MG63 (cell line): ENCODE data around the gene TYMS. TPM values are rescaled to one million over a fixed set of nuclear protein-coding genes. Genes with fewer than 3 reads are reported as not detected.

Experiments used
- DNase-seq: peaks from one replicate; pipeline ENCODE4 v3.0.0-alpha.2; 2020
- H3K27me3 ChIP-seq: fragments of 250-450 bp; sonication (Bioruptor Pico); 2 replicates; pipeline ENCODE4 v1.5.1; 2020; ENCODE audit warnings: mild to moderate bottlenecking, moderate library complexity
- H3K36me3 ChIP-seq: fragments of 250-450 bp; sonication (Bioruptor Pico); 2 replicates; pipeline ENCODE4 v1.5.1; 2020; ENCODE audit warnings: mild to moderate bottlenecking, moderate library complexity
- H3K4me3 ChIP-seq: fragments of 250-450 bp; sonication (Bioruptor Pico); 2 replicates; pipeline ENCODE4 v1.5.1; 2020; ENCODE audit warnings: mild to moderate bottlenecking, moderate library complexity
- H3K9me3 ChIP-seq: fragments of 250-450 bp; sonication (Bioruptor Pico); 2 replicates; pipeline ENCODE4 v1.5.1; 2020; ENCODE audit warnings: mild to moderate bottlenecking, moderate library complexity
- total RNA-seq: library from RNA; depleted of rRNA; stranded (reverse); fragments of >200 nt; shearing (Covaris generic); gene quantifications from 2 replicates; pipeline ENCODE4 v1.2.3, GENCODE V29; 2014; ENCODE audit warnings: low replicate concordance; rRNA removed

The TYMS gene
- total RNA-seq, 1 experiment from 2014 or later, result 57.0 TPM

GRCh38 chr18:712401-713134, 55.1 kb downstream of the TYMS start, which contains the start of gene ENOSF1:
TSS of gene ENOSF1 (minus strand) at chr18:712630. CDS start at chr18:712587, 43 bp downstream.
- peak; percentile 73 for DNase-seq
- peak within 1 kb of the TSS; percentile 66 for H3K4me3 ChIP-seq

GRCh38 chr18:713135-713490, 55.7 kb downstream of the TYMS start:
- peaks cover 6% of the 10 kb centered on the region; the same call in 1 of the 2 replicates for H3K9me3 ChIP-seq
- no peak overlapping the region for H3K4me3 ChIP-seq
- no peak for DNase-seq
- no peaks in the 10 kb centered on the region; the same call in 1 of the 2 replicates for H3K36me3 ChIP-seq
- H3K27me3 ChIP-seq, result no peaks in the 10 kb centered on the region

More at GRCh38 chr18:712401-713134, 55.1 kb downstream of the TYMS start, which contains the start of gene ENOSF1:
- Histone ChIP-seq H3K36me3 (no peaks in the 10 kb centered on the region), H3K27me3 (no peaks in the 10 kb centered on the region), H3K9me3 (peaks cover 6% of the 10 kb centered on the region; the same call in 1 of the 2 replicates)

- no peak overlapping the region for H3K4me3 ChIP-seq
- peaks cover 6% of the 10 kb centered on the region; the same call in 1 of the 2 replicates for H3K9me3 ChIP-seq
- DNase-seq, result peak; percentile 66
Observed at GRCh38 chr18:715626-716025, 58.2 kb downstream of the TYMS start.

GRCh38 chr18:717003-717402, 59.5 kb downstream of the TYMS start:
- no peak for DNase-seq
- no peaks in the 10 kb centered on the region for H3K27me3 ChIP-seq
- H3K36me3 ChIP-seq, result no peaks in the 10 kb centered on the region; the same call in 1 of the 2 replicates
- no peak overlapping the region for H3K4me3 ChIP-seq
- H3K9me3 ChIP-seq, result peaks cover 6% of the 10 kb centered on the region; the same call in 1 of the 2 replicates

More at GRCh38 chr18:715626-716025, 58.2 kb downstream of the TYMS start:
- Histone ChIP-seq H3K36me3 (no peaks in the 10 kb centered on the region; the same call in 1 of the 2 replicates), H3K27me3 (no peaks in the 10 kb centered on the region)

Other genes with a start within 250 kb of the TYMS start
- 27.4 and 28.2 TPM in 2 replicates for gene COLEC12, start 157.0 kb upstream of the TYMS start, total RNA-seq
- gene CETN1, start 77.3 kb upstream of the TYMS start, total RNA-seq, result not detected in 2 replicates
- not detected in 2 replicates for gene CLUL1, start 60.7 kb upstream of the TYMS start, total RNA-seq
- 0.27 and 7.8 TPM in 2 replicates for gene ENOSF1, start 55.0 kb downstream of the TYMS start, total RNA-seq
- gene YES1, start 154.6 kb downstream of the TYMS start, total RNA-seq, result 68.5 and 95.9 TPM in 2 replicates
- 2.8 and 5.7 TPM in 2 replicates for gene ADCYAP1, start 247.2 kb downstream of the TYMS start, total RNA-seq